SK-N-SH (cell line): ENCODE measurements around the gene CLIC4. TPM values are rescaled to one million over a fixed set of nuclear protein-coding genes. Genes with fewer than 3 reads are reported as not detected.

ENCODE experiments used
- CTCF ChIA-PET: fragments of 300-600, 350-600 bp; formaldehyde crosslinking; extraction: SDS; loops from one replicate; lab custom pipeline; 2021; lab: Yijun Ruan, JAX
- POLR2A ChIA-PET: fragments of 350-600 bp; sonication (Branson Sonifier 250); formaldehyde crosslinking; extraction: SDS; loops from one replicate; lab custom pipeline; 2020; ENCODE audit warnings: antibody characterized with exemption, inconsistent platforms; lab: Yijun Ruan, JAX
- DNase-seq: peaks from one replicate; pipeline ENCODE4 v3.0.0; 2012
- H2AFZ ChIP-seq: fragments of 200-600 bp; sonication (generic); 2 replicates; pipeline ENCODE4 v1.8.1; 2016; ENCODE audit warnings: antibody characterized with exemption, mild to moderate bottlenecking, low read depth
- H3F3A ChIP-seq: fragments of 200-600 bp; sonication (generic); replicated peaks from 2 replicates; pipeline ENCODE3; 2016; ENCODE audit warnings: antibody characterized with exemption, mild to moderate bottlenecking; ENCODE audit not compliant: insufficient read depth
- H3K27ac ChIP-seq, 2 experiments: fragments of 200-500 bp in 1 of 2; fragments of 200-600 bp in 1 of 2; sonication (Bioruptor generic) in 1 of 2; sonication (generic), shearing (Covaris generic) in 1 of 2; 2 replicates each; pipeline versions ENCODE4 v1.5.1 to v1.6.1; 2014 to 2016; ENCODE audit warnings: low read depth in 2 of 2, inconsistent platforms in 1 of 2, low read length in 1 of 2, mild to moderate bottlenecking in 1 of 2, mixed read lengths in 1 of 2
- H3K27me3 ChIP-seq: fragments of 200-600 bp; sonication (generic), shearing (Covaris generic); 2 replicates; pipeline ENCODE4 v1.6.1; 2016; ENCODE audit warnings: mixed run types; ENCODE audit not compliant: insufficient read depth
- H3K36me3 ChIP-seq, 2 experiments: fragments of 200-500 bp in 1 of 2; fragments of 200-600 bp in 1 of 2; sonication (Bioruptor generic) in 1 of 2; sonication (generic) in 1 of 2; replicated peaks in 1 of 2; 2 replicates each; pipeline versions ENCODE3 to v1.5.1; 2014 to 2016; ENCODE audit warnings: low read length in 1 of 2, mild to moderate bottlenecking in 1 of 2; ENCODE audit not compliant: insufficient read depth in 2 of 2, control insufficient read depth in 1 of 2
- H3K4me1 ChIP-seq, 2 experiments: fragments of 200-500 bp in 1 of 2; fragments of 200-600 bp in 1 of 2; sonication (Bioruptor generic) in 1 of 2; sonication (generic), shearing (Covaris generic) in 1 of 2; 2 replicates each; pipeline versions ENCODE4 v1.5.1 to v1.6.1; 2014 to 2016; ENCODE audit warnings: low read depth in 1 of 2, low read length in 1 of 2, mixed run types in 1 of 2; ENCODE audit not compliant: insufficient read depth in 2 of 2, control insufficient read depth in 1 of 2
- H3K4me2 ChIP-seq: fragments of 200-600 bp; sonication (generic), shearing (Covaris generic); 2 replicates; pipeline ENCODE4 v1.6.1; 2017; ENCODE audit warnings: mixed run types
- H3K4me3 ChIP-seq, 2 experiments: fragments of 200-500 bp in 1 of 2; fragments of 200-600 bp in 1 of 2; sonication (Bioruptor generic) in 1 of 2; sonication (generic), shearing (Covaris generic) in 1 of 2; 2 replicates each; pipeline versions ENCODE4 v1.5.1 to v1.8.1; 2014 to 2016; ENCODE audit warnings: low read depth in 2 of 2, inconsistent platforms in 1 of 2, low read length in 1 of 2, mild to moderate bottlenecking in 1 of 2, mixed read lengths in 1 of 2, moderate library complexity in 1 of 2
- H3K79me2 ChIP-seq: fragments of 200-600 bp; sonication (generic); 2 replicates; pipeline ENCODE4 v1.8.1; 2017; ENCODE audit warnings: mild to moderate bottlenecking; ENCODE audit not compliant: insufficient read depth
- H3K9ac ChIP-seq: fragments of 200-600 bp; sonication (generic); 2 replicates; pipeline ENCODE4 v1.6.1; 2017; ENCODE audit warnings: mixed run types
- H3K9me2 ChIP-seq: fragments of 200-600 bp; sonication (generic); 2 replicates; pipeline ENCODE4 v1.6.1; 2017; ENCODE audit warnings: mixed run types
- H3K9me3 ChIP-seq: fragments of 200-600 bp; sonication (generic); 2 replicates; pipeline ENCODE4 v1.6.1; 2017; ENCODE audit warnings: mixed run types, mild to moderate bottlenecking, moderate library complexity
- H4K20me1 ChIP-seq: fragments of 200-600 bp; sonication (generic); 2 replicates; pipeline ENCODE4 v1.6.1; 2017; ENCODE audit warnings: mild to moderate bottlenecking, mixed run types; ENCODE audit not compliant: insufficient read depth
- CHD2 ChIP-seq: fragments of 150-350 bp; IDR thresholded peaks from 2 replicates; pipeline ENCODE4 v1.6.1; 2018; ENCODE audit warnings: low read length; ENCODE audit not compliant: partially characterized antibody
- EP300 ChIP-seq, 2 experiments: IDR thresholded peaks; 2 replicates each; pipeline versions ENCODE4 v1.4.0 to v1.6.1; 2012; ENCODE audit warnings: borderline replicate concordance in 1 of 2, low read depth in 1 of 2, low read length in 1 of 2
- EZH2phosphoT487 ChIP-seq: fragments of 200-600 bp; sonication (generic); IDR thresholded peaks from 2 replicates; pipeline ENCODE4 v1.6.1; 2017; ENCODE audit warnings: low read depth, mixed run types, mild to moderate bottlenecking, antibody characterized with exemption, moderate library complexity, borderline replicate concordance
- FOSL2 ChIP-seq: IDR thresholded peaks from 2 replicates; pipeline ENCODE4 v1.4.0; 2012; ENCODE audit warnings: low read depth, mild to moderate bottlenecking, moderate library complexity, borderline replicate concordance
- FOXJ3 ChIP-seq: sonication (generic); formaldehyde crosslinking; IDR thresholded peaks from 2 replicates; pipeline ENCODE4 v1.5.1; 2020; ENCODE audit warnings: mild to moderate bottlenecking, missing genetic modification reagents
- FOXM1 ChIP-seq: IDR thresholded peaks from 2 replicates; pipeline ENCODE4 v1.4.0; 2012; ENCODE audit warnings: low read depth, mild to moderate bottlenecking
- GATA2 ChIP-seq: sonication (generic); formaldehyde crosslinking; IDR thresholded peaks from 2 replicates; pipeline ENCODE4 v1.5.0; 2020; ENCODE audit warnings: mild to moderate bottlenecking, missing genetic modification reagents
- NFIC ChIP-seq: IDR thresholded peaks from 2 replicates; pipeline ENCODE4 v1.4.0; 2012; ENCODE audit warnings: borderline replicate concordance
- NRF1 ChIP-seq: IDR thresholded peaks from 2 replicates; pipeline ENCODE4 v1.6.1; 2012; ENCODE audit warnings: low read depth, mild to moderate bottlenecking, low read length
- RAD21 ChIP-seq: IDR thresholded peaks from 2 replicates; pipeline ENCODE4 v1.6.1; 2012; ENCODE audit warnings: mild to moderate bottlenecking, low read length
- RXRA ChIP-seq: IDR thresholded peaks from 2 replicates; pipeline ENCODE4 v1.4.0; 2012; ENCODE audit warnings: low read depth, mild to moderate bottlenecking, borderline replicate concordance
- SIN3A ChIP-seq: IDR thresholded peaks from 2 replicates; pipeline ENCODE4 v1.6.1; 2012; ENCODE audit warnings: low read depth, mild to moderate bottlenecking, low read length, moderate library complexity, borderline replicate concordance
- SMC3 ChIP-seq: IDR thresholded peaks from 2 replicates; pipeline ENCODE4 v1.6.1; 2012; ENCODE audit warnings: low read depth, low read length, improper control_type of control experiment
- TAF1 ChIP-seq: IDR thresholded peaks from 2 replicates; pipeline ENCODE4 v1.6.1; 2012; ENCODE audit warnings: low read depth, mild to moderate bottlenecking, low read length, moderate library complexity, borderline replicate concordance
- TCF12 ChIP-seq: IDR thresholded peaks from 2 replicates; pipeline ENCODE4 v1.4.0; 2012
- WGBS: methylation state at CpG from one replicate; pipeline ENCODE4 v1.1.6; 2017; ENCODE audit warnings: low lambda C conversion rate; 5-methylcytosine and 5-hydroxymethylcytosine counted together
- polyA plus RNA-seq, 3 experiments: library from polyadenylated mRNA; depleted of rRNA; stranded (reverse); fragments of >200 nt; gene quantifications; 2 replicates each; pipeline ENCODE4 v1.2.3, GENCODE V29; 2012
- TF ChIP-seq, protein P1 (sequence below): fragments of 200-600 bp; sonication (generic); IDR thresholded peaks from 2 replicates; pipeline ENCODE4 v1.6.1; 2017; ENCODE audit warnings: antibody characterized with exemption, mild to moderate bottlenecking, moderate library complexity
- TF ChIP-seq, protein P2 (sequence below): fragments of 150-350 bp; IDR thresholded peaks from 2 replicates; pipeline ENCODE4 v1.6.1; 2016; ENCODE audit warnings: mild to moderate bottlenecking, low read depth, low read length
- TF ChIP-seq, protein P3 (sequence below): IDR thresholded peaks from 2 replicates; pipeline ENCODE4 v1.4.0; 2012; ENCODE audit warnings: low read depth, borderline replicate concordance
- TF ChIP-seq, protein P4 (sequence below): IDR thresholded peaks from 2 replicates; pipeline ENCODE4 v1.4.0; 2012; ENCODE audit warnings: low read depth, borderline replicate concordance

CLIC4 gene
- polyA plus RNA-seq, 1 of the 3 experiments (the other 2 are of a cell fraction) = 66.4 TPM

DNA sequence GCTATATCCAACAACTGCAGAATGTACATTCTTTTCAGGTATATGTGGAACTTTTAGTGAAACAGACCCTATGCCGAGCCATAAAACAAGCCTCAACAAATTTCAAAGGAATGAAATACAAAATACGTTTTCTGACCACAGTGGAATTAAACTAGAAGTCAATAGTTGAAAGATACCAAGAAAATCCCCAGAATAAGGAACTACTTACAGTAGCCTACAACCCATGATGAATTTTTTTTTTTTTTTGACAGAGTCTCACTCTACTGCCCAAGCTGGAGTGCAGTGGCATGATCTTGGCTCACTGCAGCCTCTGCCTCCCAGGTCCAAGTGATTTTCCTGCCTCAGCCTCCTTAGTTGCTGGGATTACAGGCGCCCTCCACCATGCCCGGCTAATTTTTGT, 101.4 kb downstream of the CLIC4 start:
- Histone ChIP-seq H3K9me2 (no peaks in the 10 kb centered on the region), H3K4me1 (peaks cover 0 to 10% of the 10 kb centered on the region in 2 experiments; a peak in 1 of 4 replicates), H3K4me2 (no peak overlapping the region), H3K27ac (no peak overlapping the region), H3K27me3 (no peaks in the 10 kb centered on the region), H3K4me3 (no peak overlapping the region), H3K9ac (no peak overlapping the region), H3F3A (peaks cover 25% of the 10 kb centered on the region), H3K79me2 (no peaks in the 10 kb centered on the region), H3K36me3 (peaks cover 15 to 49% of the 10 kb centered on the region in 2 experiments), H2AFZ (no peak overlapping the region), H3K9me3 (no peaks in the 10 kb centered on the region), H4K20me1 (no peaks in the 10 kb centered on the region)
- WGBS = 98% methylated on average over 4 of the region's 4 CpGs
- DNase-seq = no peak
- ChIA-PET POLR2A (no interaction called here), CTCF (interaction anchor here (1.1 to 4.9 kb wide), 5 partner anchors 11 to 358 kb away, joined by 3 to 78 read pairs (median 23); no protein-coding TSS in a partner anchor)
- TF ChIP-seq, protein P1, sequence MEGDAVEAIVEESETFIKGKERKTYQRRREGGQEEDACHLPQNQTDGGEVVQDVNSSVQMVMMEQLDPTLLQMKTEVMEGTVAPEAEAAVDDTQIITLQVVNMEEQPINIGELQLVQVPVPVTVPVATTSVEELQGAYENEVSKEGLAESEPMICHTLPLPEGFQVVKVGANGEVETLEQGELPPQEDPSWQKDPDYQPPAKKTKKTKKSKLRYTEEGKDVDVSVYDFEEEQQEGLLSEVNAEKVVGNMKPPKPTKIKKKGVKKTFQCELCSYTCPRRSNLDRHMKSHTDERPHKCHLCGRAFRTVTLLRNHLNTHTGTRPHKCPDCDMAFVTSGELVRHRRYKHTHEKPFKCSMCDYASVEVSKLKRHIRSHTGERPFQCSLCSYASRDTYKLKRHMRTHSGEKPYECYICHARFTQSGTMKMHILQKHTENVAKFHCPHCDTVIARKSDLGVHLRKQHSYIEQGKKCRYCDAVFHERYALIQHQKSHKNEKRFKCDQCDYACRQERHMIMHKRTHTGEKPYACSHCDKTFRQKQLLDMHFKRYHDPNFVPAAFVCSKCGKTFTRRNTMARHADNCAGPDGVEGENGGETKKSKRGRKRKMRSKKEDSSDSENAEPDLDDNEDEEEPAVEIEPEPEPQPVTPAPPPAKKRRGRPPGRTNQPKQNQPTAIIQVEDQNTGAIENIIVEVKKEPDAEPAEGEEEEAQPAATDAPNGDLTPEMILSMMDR = no peak
- no peak for TF ChIP-seq NRF1
- TF ChIP-seq FOXM1 = no peak
- no peak for TF ChIP-seq EP300 (IDR thresholded peaks at IDR 0.05; ENCODE audit: borderline replicate concordance in 1 of 2, low read depth in 1 of 2, low read length in 1 of 2)
- no peak for TF ChIP-seq SIN3A
- TF ChIP-seq SMC3 = no peak
- no peak for TF ChIP-seq TAF1
- no peak for TF ChIP-seq FOXJ3 (CRISPR knock-in tag)
- TF ChIP-seq EZH2phosphoT487 = no peak

DNA sequence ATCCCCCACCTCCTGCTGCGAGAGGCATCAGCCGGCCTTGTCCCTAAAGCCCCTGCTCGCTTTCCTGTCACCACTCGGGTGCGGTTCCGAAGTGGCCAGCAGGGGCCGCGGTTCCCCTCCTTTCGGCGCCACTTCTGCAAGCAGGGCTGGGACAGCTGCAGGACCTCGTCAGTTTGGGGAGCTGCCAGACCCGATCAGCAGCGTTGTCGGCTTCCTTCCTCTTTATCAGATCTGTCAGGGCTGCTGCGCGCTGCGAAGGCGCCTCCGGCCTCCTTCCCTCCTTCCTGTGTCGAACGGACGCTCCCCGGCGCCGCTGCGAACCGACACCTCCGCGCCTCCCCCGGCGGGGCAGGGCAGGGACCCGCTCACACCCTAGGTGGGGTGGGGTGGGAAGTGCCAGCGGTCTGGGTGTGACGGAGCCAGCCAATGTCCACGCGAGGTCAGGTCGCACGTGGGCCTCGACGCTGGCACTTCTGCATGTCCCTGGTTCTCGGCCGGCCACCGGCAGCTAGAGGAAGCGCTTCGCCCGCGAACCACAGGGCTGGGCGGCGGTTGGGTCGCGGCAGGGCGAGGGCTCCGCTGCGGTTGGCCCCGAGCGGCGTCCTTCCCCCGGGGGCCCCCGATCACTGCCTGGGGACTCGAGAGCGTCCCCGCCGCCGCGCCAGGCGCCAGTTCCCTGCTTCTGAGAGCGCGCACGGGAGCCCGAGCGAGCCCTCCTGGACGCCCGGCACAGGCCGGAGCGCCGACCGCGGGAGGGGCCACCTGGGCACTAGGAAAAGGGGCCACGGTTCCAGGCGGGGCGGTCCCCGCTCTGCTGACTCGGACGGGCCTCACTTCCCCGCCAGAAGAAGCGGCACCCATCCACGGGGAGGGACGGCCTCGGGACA, 103.0 kb downstream of the CLIC4 start:
- no peaks in the 10 kb centered on the region for H3K9me2 ChIP-seq
- CTCF ChIA-PET = interaction anchor here (0.6 to 5.0 kb wide), 47 partner anchors 8 to 778 kb away, joined by 3 to 78 read pairs (median 4); partner anchors contain the start of gene RUNX3
- peaks cover 0 to 10% of the 10 kb centered on the region in 2 experiments; a peak in 1 of 4 replicates for H3K4me1 ChIP-seq
- no peaks in the 10 kb centered on the region for H4K20me1 ChIP-seq
- peak; percentile 91 for DNase-seq
- 42% methylated on average over 7 of the region's 89 CpGs for WGBS
- H3K9me3 ChIP-seq = no peaks in the 10 kb centered on the region
- H3F3A ChIP-seq = peaks cover 19% of the 10 kb centered on the region
- no peaks in the 10 kb centered on the region for H3K79me2 ChIP-seq
- H3K27ac ChIP-seq = no peak overlapping the region
- no peaks in the 10 kb centered on the region for H3K27me3 ChIP-seq
- no peak overlapping the region for H3K9ac ChIP-seq
- no peak overlapping the region for H2AFZ ChIP-seq
- peak overlapping the region; percentile 37 to 55; a peak in 3 of 4 replicates for H3K4me3 ChIP-seq
- peaks cover 1 to 37% of the 10 kb centered on the region in 2 experiments for H3K36me3 ChIP-seq
- POLR2A ChIA-PET = no interaction called here
- peak overlapping the region; percentile 71; the same call in 1 of the 2 replicates for H3K4me2 ChIP-seq
- TF ChIP-seq RAD21 (peak; percentile 88), SIN3A (no peak), RXRA (no peak), FOSL2 (no peak), CHD2 (peak; percentile 29), TAF1 (no peak), TCF12 (peak; percentile 44; the same call in 1 of the 2 replicates), GATA2 (CRISPR knock-in tag) (peak; percentile 80), SMC3 (peak; percentile 83), NFIC (peak; percentile 43; the same call in 1 of the 2 replicates)
- TF ChIP-seq, protein P2, sequence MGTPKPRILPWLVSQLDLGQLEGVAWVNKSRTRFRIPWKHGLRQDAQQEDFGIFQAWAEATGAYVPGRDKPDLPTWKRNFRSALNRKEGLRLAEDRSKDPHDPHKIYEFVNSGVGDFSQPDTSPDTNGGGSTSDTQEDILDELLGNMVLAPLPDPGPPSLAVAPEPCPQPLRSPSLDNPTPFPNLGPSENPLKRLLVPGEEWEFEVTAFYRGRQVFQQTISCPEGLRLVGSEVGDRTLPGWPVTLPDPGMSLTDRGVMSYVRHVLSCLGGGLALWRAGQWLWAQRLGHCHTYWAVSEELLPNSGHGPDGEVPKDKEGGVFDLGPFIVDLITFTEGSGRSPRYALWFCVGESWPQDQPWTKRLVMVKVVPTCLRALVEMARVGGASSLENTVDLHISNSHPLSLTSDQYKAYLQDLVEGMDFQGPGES = no peak
- TF ChIP-seq, protein P3, sequence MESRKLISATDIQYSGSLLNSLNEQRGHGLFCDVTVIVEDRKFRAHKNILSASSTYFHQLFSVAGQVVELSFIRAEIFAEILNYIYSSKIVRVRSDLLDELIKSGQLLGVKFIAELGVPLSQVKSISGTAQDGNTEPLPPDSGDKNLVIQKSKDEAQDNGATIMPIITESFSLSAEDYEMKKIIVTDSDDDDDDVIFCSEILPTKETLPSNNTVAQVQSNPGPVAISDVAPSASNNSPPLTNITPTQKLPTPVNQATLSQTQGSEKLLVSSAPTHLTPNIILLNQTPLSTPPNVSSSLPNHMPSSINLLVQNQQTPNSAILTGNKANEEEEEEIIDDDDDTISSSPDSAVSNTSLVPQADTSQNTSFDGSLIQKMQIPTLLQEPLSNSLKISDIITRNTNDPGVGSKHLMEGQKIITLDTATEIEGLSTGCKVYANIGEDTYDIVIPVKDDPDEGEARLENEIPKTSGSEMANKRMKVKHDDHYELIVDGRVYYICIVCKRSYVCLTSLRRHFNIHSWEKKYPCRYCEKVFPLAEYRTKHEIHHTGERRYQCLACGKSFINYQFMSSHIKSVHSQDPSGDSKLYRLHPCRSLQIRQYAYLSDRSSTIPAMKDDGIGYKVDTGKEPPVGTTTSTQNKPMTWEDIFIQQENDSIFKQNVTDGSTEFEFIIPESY = no peak
- TF ChIP-seq, protein P4, sequence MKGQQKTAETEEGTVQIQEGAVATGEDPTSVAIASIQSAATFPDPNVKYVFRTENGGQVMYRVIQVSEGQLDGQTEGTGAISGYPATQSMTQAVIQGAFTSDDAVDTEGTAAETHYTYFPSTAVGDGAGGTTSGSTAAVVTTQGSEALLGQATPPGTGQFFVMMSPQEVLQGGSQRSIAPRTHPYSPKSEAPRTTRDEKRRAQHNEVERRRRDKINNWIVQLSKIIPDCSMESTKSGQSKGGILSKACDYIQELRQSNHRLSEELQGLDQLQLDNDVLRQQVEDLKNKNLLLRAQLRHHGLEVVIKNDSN = no peak
